ENCODE measurements around the gene UNC79. TPM values are rescaled to one million over a fixed set of nuclear protein-coding genes. Genes with fewer than 3 reads are reported as not detected.

Gene UNC79
- total RNA-seq, 6 experiments from 2014 or later = 0.02 to 0.08 (median 0.05) TPM

GRCh38 chr14:93538413-93538812 lies 107.7 kb downstream of the UNC79 start:
- no peaks in the 10 kb centered on the region for H3K36me3 Mint-ChIP-seq (ENCODE audit: low read depth)
- no peak overlapping the region for H3K4me3 Mint-ChIP-seq
- no peaks in the 10 kb centered on the region; the same call in 1 of the 2 replicates for H3K9me3 Mint-ChIP-seq
- no peaks in the 10 kb centered on the region for H3K4me1 Mint-ChIP-seq (ENCODE audit: low read depth)
- H3K27ac Mint-ChIP-seq = no peak overlapping the region
- TF ChIP-seq CTCF (IDR thresholded peaks at IDR 0.05) = no peak
- no peak for DNase-seq
- no peaks in the 10 kb centered on the region; the same call in 1 of the 2 replicates for H3K27me3 Mint-ChIP-seq (ENCODE audit: insufficient read depth)

- no peaks in the 10 kb centered on the region; the same call in 1 of the 2 replicates for H3K9me3 Mint-ChIP-seq
- H3K27me3 Mint-ChIP-seq (ENCODE audit: insufficient read depth) = no peaks in the 10 kb centered on the region; the same call in none of the 2 replicates
- no peak overlapping the region for H3K27ac Mint-ChIP-seq
- no peak for DNase-seq
- no peak overlapping the region for H3K4me3 Mint-ChIP-seq
- no peaks in the 10 kb centered on the region for H3K4me1 Mint-ChIP-seq (ENCODE audit: low read depth)
- TF ChIP-seq CTCF (IDR thresholded peaks at IDR 0.05) = no peak
- H3K36me3 Mint-ChIP-seq (ENCODE audit: low read depth) = no peaks in the 10 kb centered on the region
Observed at GRCh38 chr14:93540235-93540634, 109.5 kb downstream of the UNC79 start.

GRCh38 chr14:93543766-93544165 lies 113.0 kb downstream of the UNC79 start:
- DNase-seq = peak; percentile 33
- no peak overlapping the region for H3K27ac Mint-ChIP-seq
- H3K36me3 Mint-ChIP-seq (ENCODE audit: low read depth) = no peaks in the 10 kb centered on the region
- H3K4me1 Mint-ChIP-seq (ENCODE audit: low read depth) = no peaks in the 10 kb centered on the region
- no peaks in the 10 kb centered on the region; the same call in 1 of the 2 replicates for H3K27me3 Mint-ChIP-seq (ENCODE audit: insufficient read depth)
- H3K9me3 Mint-ChIP-seq = no peaks in the 10 kb centered on the region
- TF ChIP-seq CTCF (IDR thresholded peaks at IDR 0.05) = peak; percentile 71
- no peak overlapping the region for H3K4me3 Mint-ChIP-seq

GRCh38 chr14:93544212-93544611 lies 113.5 kb downstream of the UNC79 start:
- no peak overlapping the region for H3K27ac Mint-ChIP-seq
- H3K27me3 Mint-ChIP-seq (ENCODE audit: insufficient read depth) = no peaks in the 10 kb centered on the region; the same call in 1 of the 2 replicates
- no peaks in the 10 kb centered on the region for H3K4me1 Mint-ChIP-seq (ENCODE audit: low read depth)
- H3K9me3 Mint-ChIP-seq = no peaks in the 10 kb centered on the region
- TF ChIP-seq CTCF (IDR thresholded peaks at IDR 0.05) = no peak
- H3K36me3 Mint-ChIP-seq (ENCODE audit: low read depth) = no peaks in the 10 kb centered on the region
- DNase-seq = no peak
- no peak overlapping the region for H3K4me3 Mint-ChIP-seq

- H3K4me3 Mint-ChIP-seq = no peak overlapping the region
- no peaks in the 10 kb centered on the region for H3K9me3 Mint-ChIP-seq
- no peak for TF ChIP-seq CTCF (IDR thresholded peaks at IDR 0.05)
- no peak overlapping the region for H3K27ac Mint-ChIP-seq
- H3K27me3 Mint-ChIP-seq (ENCODE audit: insufficient read depth) = no peaks in the 10 kb centered on the region; the same call in 1 of the 2 replicates
- no peaks in the 10 kb centered on the region for H3K4me1 Mint-ChIP-seq (ENCODE audit: low read depth)
- no peaks in the 10 kb centered on the region for H3K36me3 Mint-ChIP-seq (ENCODE audit: low read depth)
- DNase-seq = no peak
Observed at GRCh38 chr14:93546642-93547041, 115.9 kb downstream of the UNC79 start.

All from HFFc6 (cell line).